Activated CD8-positive, alpha-beta memory T cell treated with anti-CD3 and anti-CD28 coated beads, Interleukin-2, amount 10 ng/mL, durations not matched to agents 7 days and 5 days (primary cell): ENCODE measurements around the gene ADAMTS17. TPM values are rescaled to one million over a fixed set of nuclear protein-coding genes. Genes with fewer than 3 reads are reported as not detected.
A peak's percentile ranks its signal among the peaks of the same experiment; 100 is the strongest.
"Not testable (repeated sequence)": the region's sequence is repeated elsewhere in the genome, so short reads cannot be mapped to it uniquely, and the experiment has no call there.

ENCODE experiments used
- ATAC-seq: fragments of 150-1000 bp; cut with Tn5 transposase; one replicate; pipeline ENCODE4 v1.10.0; 2021; ENCODE audit warnings: moderate library complexity
- CTCF ChIA-PET: fragments of 350-600 bp; sonication (Branson Sonifier 250); formaldehyde crosslinking; loops from one replicate; lab custom pipeline; 2021; ENCODE audit warnings: antibody characterized with exemption; lab: Charles Lee
- DNase-seq: peaks from one replicate; pipeline ENCODE4 v3.0.0-alpha.2; 2020
- H3K27ac Mint-ChIP-seq: one replicate; pipeline ENCODE4 v1.8.0; 2021; ENCODE audit warnings: mild to moderate bottlenecking, mixed read lengths
- H3K27me3 Mint-ChIP-seq: one replicate; pipeline ENCODE4 v1.8.0; 2021; ENCODE audit warnings: mixed read lengths
- H3K36me3 Mint-ChIP-seq: one replicate; pipeline ENCODE4 v1.8.0; 2021; ENCODE audit warnings: mild to moderate bottlenecking, mixed read lengths
- H3K4me1 Mint-ChIP-seq: one replicate; pipeline ENCODE4 v1.8.0; 2021; ENCODE audit warnings: mixed read lengths
- H3K4me3 Mint-ChIP-seq: one replicate; pipeline ENCODE4 v1.8.0; 2021; ENCODE audit warnings: mild to moderate bottlenecking, moderate library complexity, mixed read lengths
- H3K9me3 Mint-ChIP-seq: one replicate; pipeline ENCODE4 v1.8.0; 2022; ENCODE audit warnings: low read depth, mixed read lengths
- total RNA-seq, 2 experiments: library from RNA; stranded (reverse); gene quantifications; one replicate each; pipeline ENCODE4 v1.2.3, GENCODE V29; 2021

ADAMTS17 gene
- total RNA-seq, 2 experiments from 2014 or later = 1.6 to 1.9 TPM

GRCh38 chr15:100349696-100350433 is 8.1 kb upstream of the ADAMTS17 start:
- peaks cover 21% of the 10 kb centered on the region for H3K27me3 Mint-ChIP-seq
- H3K27ac Mint-ChIP-seq = peak overlapping the region; percentile 79
- H3K36me3 Mint-ChIP-seq = peaks cover 1% of the 10 kb centered on the region
- CTCF ChIA-PET = interaction anchor here (0.6 to 5.4 kb wide), 65 partner anchors 9 to 1077 kb away, joined by 3 to 127 read pairs (median 4); partner anchors contain the start of genes ADAMTS17, ASB7 and LINS1
- no peaks in the 10 kb centered on the region for H3K9me3 Mint-ChIP-seq
- peaks cover 6% of the 10 kb centered on the region for H3K4me1 Mint-ChIP-seq
- H3K4me3 Mint-ChIP-seq = peak overlapping the region; percentile 77
- ATAC-seq (peak; percentile 97), DNase-seq (peak; percentile 89)

- H3K36me3 Mint-ChIP-seq = peaks cover 1% of the 10 kb centered on the region
- H3K27ac Mint-ChIP-seq = no peak overlapping the region
- ATAC-seq = no peak
- H3K4me3 Mint-ChIP-seq = peak overlapping the region; percentile 77
- no peak for DNase-seq
- peaks cover 6% of the 10 kb centered on the region for H3K4me1 Mint-ChIP-seq
- CTCF ChIA-PET = interaction anchor here (0.9 to 5.4 kb wide), 37 partner anchors 10 to 659 kb away, joined by 3 to 127 read pairs (median 5); partner anchors contain the start of genes ADAMTS17, ASB7 and LINS1
- no peaks in the 10 kb centered on the region for H3K9me3 Mint-ChIP-seq
- H3K27me3 Mint-ChIP-seq = peaks cover 21% of the 10 kb centered on the region
These were observed 7.5 kb upstream of the ADAMTS17 start for GRCh38 chr15:100349321-100349695.

GRCh38 chr15:100348578-100348977 is 6.8 kb upstream of the ADAMTS17 start:
- H3K36me3 Mint-ChIP-seq = peaks cover 1% of the 10 kb centered on the region

DNA sequence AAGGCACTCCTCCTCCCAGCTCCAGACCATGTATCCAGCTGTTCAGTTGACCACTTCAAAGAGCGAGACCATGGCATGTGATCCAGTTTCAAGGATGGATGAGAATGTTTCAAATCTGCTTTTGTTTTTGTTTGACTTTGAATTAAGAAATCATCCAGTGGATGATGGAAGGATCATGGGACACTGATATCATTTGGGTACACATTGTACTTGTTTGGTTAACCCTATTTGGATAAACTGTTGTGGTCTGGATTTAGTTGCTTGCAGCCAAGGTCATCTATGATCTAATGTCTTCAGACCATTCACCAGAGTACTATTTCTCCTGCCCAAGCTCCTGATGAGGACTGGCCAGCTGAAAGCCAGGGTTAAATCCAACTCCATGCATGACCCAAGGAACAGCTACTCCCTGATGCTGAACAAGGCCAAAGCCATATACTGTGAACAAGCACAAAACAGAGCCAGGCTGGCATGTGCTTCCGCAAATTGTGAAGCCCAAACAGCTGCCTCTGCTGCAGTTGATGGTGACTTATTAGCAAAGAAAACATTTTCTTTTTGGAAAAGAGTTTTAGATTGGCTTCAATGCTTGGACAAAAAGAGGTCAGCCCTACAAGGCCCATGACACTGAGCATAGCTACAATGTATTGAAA is 5.2 kb upstream of the ADAMTS17 start:
- ATAC-seq (no peak), DNase-seq (no peak)
- CTCF ChIA-PET = interaction anchor here (1.5 to 5.4 kb wide), 3 partner anchors 8 to 526 kb away, joined by 3 to 127 read pairs (median 57); partner anchors contain the start of gene ADAMTS17
- no peak overlapping the region for H3K27ac Mint-ChIP-seq
- no peak overlapping the region for H3K4me3 Mint-ChIP-seq
- no peaks in the 10 kb centered on the region for H3K9me3 Mint-ChIP-seq
- H3K36me3 Mint-ChIP-seq = peaks cover 1% of the 10 kb centered on the region
- peaks cover 23% of the 10 kb centered on the region for H3K27me3 Mint-ChIP-seq
- H3K4me1 Mint-ChIP-seq = peaks cover 10% of the 10 kb centered on the region

More at GRCh38 chr15:100348578-100348977, 6.8 kb upstream of the ADAMTS17 start:
- H3K27ac Mint-ChIP-seq = no peak overlapping the region
- DNase-seq (no peak), ATAC-seq (no peak)
- H3K4me1 Mint-ChIP-seq = peaks cover 6% of the 10 kb centered on the region
- no peaks in the 10 kb centered on the region for H3K9me3 Mint-ChIP-seq
- H3K27me3 Mint-ChIP-seq = peaks cover 23% of the 10 kb centered on the region
- CTCF ChIA-PET = interaction anchor here (1.4 to 5.4 kb wide), 11 partner anchors 10 to 660 kb away, joined by 3 to 127 read pairs (median 27); partner anchors contain the start of genes ADAMTS17, ASB7 and LINS1
- no peak overlapping the region for H3K4me3 Mint-ChIP-seq

DNA sequence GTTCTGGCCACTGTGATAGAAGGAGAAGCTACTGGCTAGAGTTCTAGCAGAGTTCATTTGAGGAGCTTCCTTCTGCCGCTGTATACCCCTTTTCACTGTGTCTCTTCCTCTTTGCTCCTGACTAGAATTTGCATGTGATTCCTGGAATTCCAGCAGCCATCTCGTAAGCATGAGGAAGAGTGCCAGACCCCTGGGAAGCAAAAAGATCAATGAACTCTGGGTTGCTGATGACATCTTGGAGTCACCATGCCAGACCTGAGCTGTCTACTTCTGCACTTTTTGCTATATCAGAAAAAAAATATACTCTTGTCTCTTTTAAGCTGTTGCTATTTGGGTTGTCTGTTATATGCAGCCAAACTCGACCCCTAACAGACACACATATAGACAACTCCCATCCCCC is 3.7 kb upstream of the ADAMTS17 start:
- ATAC-seq = no peak
- H3K4me3 Mint-ChIP-seq = no peak overlapping the region
- H3K27ac Mint-ChIP-seq = no peak overlapping the region
- H3K9me3 Mint-ChIP-seq = no peaks in the 10 kb centered on the region
- no peak for DNase-seq
- CTCF ChIA-PET = interaction anchor here (0.8 to 1.8 kb wide), 8 partner anchors 9 to 663 kb away, joined by 3 to 5 read pairs (median 4); no protein-coding TSS in a partner anchor
- H3K4me1 Mint-ChIP-seq = peaks cover 9% of the 10 kb centered on the region
- no peaks in the 10 kb centered on the region for H3K36me3 Mint-ChIP-seq
- peaks cover 25% of the 10 kb centered on the region for H3K27me3 Mint-ChIP-seq

GRCh38 chr15:100343251-100343650 is 1.5 kb upstream of the ADAMTS17 start:
- Mint-ChIP-seq H3K4me1 (peaks cover 15% of the 10 kb centered on the region), H3K36me3 (no peaks in the 10 kb centered on the region), H3K9me3 (no peaks in the 10 kb centered on the region), H3K27me3 (peaks cover 45% of the 10 kb centered on the region), H3K27ac (no peak overlapping the region), H3K4me3 (no peak overlapping the region)
- DNase-seq = no peak
- CTCF ChIA-PET = interaction anchor here (1.0 to 8.3 kb wide), 4 partner anchors 6 to 419 kb away, joined by 3 to 127 read pairs (median 8); no protein-coding TSS in a partner anchor
- no peak for ATAC-seq

GRCh38 chr15:100341239-100341749 is 481 bp downstream of the ADAMTS17 start:
- Mint-ChIP-seq H3K9me3 (no peaks in the 10 kb centered on the region), H3K4me1 (peaks cover 15% of the 10 kb centered on the region), H3K4me3 (peak overlapping the region; percentile 35), H3K36me3 (no peaks in the 10 kb centered on the region), H3K27ac (no peak overlapping the region), H3K27me3 (peaks cover 49% of the 10 kb centered on the region)
- DNase-seq (no peak), ATAC-seq (peak; percentile 34)
- CTCF ChIA-PET = interaction anchor here (0.7 to 8.3 kb wide), 6 partner anchors 8 to 412 kb away, joined by 5 to 127 read pairs (median 16); no protein-coding TSS in a partner anchor

- H3K36me3 Mint-ChIP-seq = no peaks in the 10 kb centered on the region
- H3K27me3 Mint-ChIP-seq = peaks cover 49% of the 10 kb centered on the region
- H3K9me3 Mint-ChIP-seq = no peaks in the 10 kb centered on the region
- DNase-seq (no peak), ATAC-seq (peak; percentile 7)
- peak overlapping the region; percentile 53 for H3K4me3 Mint-ChIP-seq
- CTCF ChIA-PET = interaction anchor here (0.7 to 8.3 kb wide), 6 partner anchors 8 to 411 kb away, joined by 3 to 127 read pairs (median 14); no protein-coding TSS in a partner anchor
- H3K27ac Mint-ChIP-seq = no peak overlapping the region
- peaks cover 15% of the 10 kb centered on the region for H3K4me1 Mint-ChIP-seq
These were observed 995 bp downstream of the ADAMTS17 start for GRCh38 chr15:100340721-100341238.

DNA sequence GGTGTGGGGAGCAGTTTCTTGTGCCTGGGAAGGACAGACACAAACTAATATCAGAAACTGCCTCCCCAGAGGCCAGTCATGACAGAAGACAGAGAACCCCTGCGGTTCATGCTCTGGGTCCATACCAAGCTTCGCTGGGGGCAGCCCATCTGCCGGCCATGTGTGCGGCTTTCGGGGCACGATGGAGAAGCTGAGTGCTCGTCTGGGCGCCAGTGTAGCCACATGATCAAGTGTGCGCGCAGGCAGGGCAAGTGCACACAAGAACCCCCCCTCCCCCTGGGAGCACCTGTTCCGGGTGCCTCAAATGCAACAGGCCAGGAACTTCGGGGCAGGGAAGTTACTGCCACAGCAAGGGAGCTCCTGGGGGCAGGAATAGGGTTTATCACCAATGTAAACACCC is 1.8 kb downstream of the ADAMTS17 start:
- CTCF ChIA-PET = interaction anchor here (0.9 to 8.3 kb wide), 9 partner anchors 9 to 667 kb away, joined by 3 to 127 read pairs (median 5); no protein-coding TSS in a partner anchor
- H3K27me3 Mint-ChIP-seq = peaks cover 46% of the 10 kb centered on the region
- no peak for ATAC-seq

DNA sequence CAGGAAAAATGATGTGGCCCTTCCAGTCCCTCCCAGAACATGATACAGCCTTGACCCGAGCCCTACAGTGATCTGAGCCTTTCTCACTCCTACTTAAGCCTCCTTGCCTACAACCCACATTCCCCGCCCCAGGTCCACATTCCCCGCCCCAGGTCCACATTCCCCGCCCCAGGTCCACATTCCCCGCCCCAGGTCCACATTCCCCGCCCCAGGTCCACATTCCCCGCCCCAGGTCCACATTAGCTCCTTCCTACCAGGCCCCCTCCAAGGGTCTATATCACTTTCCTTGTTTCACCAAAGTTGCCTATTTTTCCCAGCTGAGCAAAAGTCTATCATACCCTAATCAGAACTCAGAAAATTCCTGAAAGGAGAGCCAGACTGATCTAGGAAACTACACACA is 2.3 kb downstream of the ADAMTS17 start:
- H3K9me3 Mint-ChIP-seq, ATAC-seq, H3K27ac Mint-ChIP-seq, DNase-seq, H3K4me3 Mint-ChIP-seq, H3K36me3 Mint-ChIP-seq: not testable (repeated sequence)
- H3K27me3 Mint-ChIP-seq = peaks cover 42% of the 10 kb centered on the region
- CTCF ChIA-PET = interaction anchor here (0.6 to 8.3 kb wide), 19 partner anchors 9 to 669 kb away, joined by 3 to 127 read pairs (median 4); partner anchors contain the start of genes ASB7 and LINS1
- peaks cover 17% of the 10 kb centered on the region for H3K4me1 Mint-ChIP-seq

More for the DNA sequence above, 1.8 kb downstream of the ADAMTS17 start:
- H3K4me1 Mint-ChIP-seq = peaks cover 15% of the 10 kb centered on the region
- DNase-seq = no peak
- H3K36me3 Mint-ChIP-seq = no peaks in the 10 kb centered on the region
- no peak overlapping the region for H3K27ac Mint-ChIP-seq
- no peak overlapping the region for H3K4me3 Mint-ChIP-seq
- no peaks in the 10 kb centered on the region for H3K9me3 Mint-ChIP-seq

- H3K4me1 Mint-ChIP-seq = peaks cover 19% of the 10 kb centered on the region
- CTCF ChIA-PET = interaction anchor here (0.6 to 8.3 kb wide), 23 partner anchors 9 to 669 kb away, joined by 3 to 127 read pairs (median 4); partner anchors contain the start of genes ASB7 and LINS1
- peaks cover 37% of the 10 kb centered on the region for H3K27me3 Mint-ChIP-seq
- no peak overlapping the region for H3K27ac Mint-ChIP-seq
- H3K9me3 Mint-ChIP-seq = no peaks in the 10 kb centered on the region
- ATAC-seq = peak; percentile 45
- peak; percentile 77 for DNase-seq
- no peaks in the 10 kb centered on the region for H3K36me3 Mint-ChIP-seq
- peak overlapping the region; percentile 1 for H3K4me3 Mint-ChIP-seq
These were observed 2.8 kb downstream of the ADAMTS17 start for GRCh38 chr15:100338971-100339444.

DNA sequence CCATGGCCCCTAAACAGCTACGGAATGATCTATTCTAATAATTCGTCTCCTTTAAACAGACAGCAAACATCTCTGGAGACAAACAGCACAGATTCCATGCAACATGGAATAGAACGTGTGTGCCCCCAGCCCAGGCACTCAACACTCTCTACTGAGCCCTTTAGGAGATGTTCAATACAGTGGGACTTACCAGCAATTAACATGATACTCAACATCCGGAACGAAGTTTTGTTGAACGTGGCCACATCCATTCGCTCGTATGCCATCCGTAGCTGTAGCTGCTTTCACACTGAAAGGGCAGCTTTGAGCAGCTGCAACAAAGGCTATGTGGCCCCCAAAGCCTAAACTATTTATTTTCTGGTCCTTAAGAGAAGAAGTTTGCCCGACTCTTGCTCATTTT is 3.5 kb downstream of the ADAMTS17 start:
- peaks cover 31% of the 10 kb centered on the region for H3K27me3 Mint-ChIP-seq
- CTCF ChIA-PET = interaction anchor here (0.6 to 8.3 kb wide), 16 partner anchors 9 to 670 kb away, joined by 3 to 127 read pairs (median 4); partner anchors contain the start of genes ASB7 and LINS1
- no peaks in the 10 kb centered on the region for H3K36me3 Mint-ChIP-seq
- DNase-seq (no peak), ATAC-seq (no peak)
- no peak overlapping the region for H3K4me3 Mint-ChIP-seq
- H3K4me1 Mint-ChIP-seq = peaks cover 21% of the 10 kb centered on the region
- H3K27ac Mint-ChIP-seq = no peak overlapping the region
- H3K9me3 Mint-ChIP-seq = no peaks in the 10 kb centered on the region
